Measurements from ENCODE around the gene RALGAPA2.

The RALGAPA2 gene

DNA sequence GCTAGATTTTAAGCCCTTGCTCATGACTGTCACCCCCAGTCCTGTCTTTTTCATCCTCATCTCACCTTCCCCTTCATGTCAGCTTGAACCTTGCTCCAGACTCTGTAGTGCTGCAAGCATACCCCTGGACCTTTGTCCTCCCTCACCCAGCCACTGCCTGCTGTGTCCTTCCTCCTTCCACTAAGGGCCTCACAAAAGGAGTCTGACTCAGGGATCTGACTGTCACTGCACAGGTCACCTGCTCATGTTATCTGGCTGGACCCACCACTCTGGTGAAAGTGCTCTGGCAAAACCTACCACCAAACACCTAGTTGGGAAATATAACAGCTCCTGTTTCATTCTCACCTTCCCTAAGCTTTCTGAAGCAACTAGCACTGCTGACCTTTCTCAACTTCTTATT is 193.2 kb downstream of the RALGAPA2 start:
- no peak for TF ChIP-seq ZNF384 (IDR thresholded peaks at IDR 0.05)
- no peak for TF ChIP-seq SP1 (IDR thresholded peaks at IDR 0.05)
- no peak for TF ChIP-seq HDGF (IDR thresholded peaks at IDR 0.05; ENCODE audit: borderline replicate concordance)
- TF ChIP-seq L3MBTL2 (conservative IDR thresholded peaks at IDR 0.05) = no peak
- TF ChIP-seq FOXM1 (IDR thresholded peaks at IDR 0.05; ENCODE audit: borderline replicate concordance) = no peak
- TF ChIP-seq BHLHE40 (IDR thresholded peaks at IDR 0.05; ENCODE audit: borderline replicate concordance) = no peak
- TF ChIP-seq, protein P1, sequence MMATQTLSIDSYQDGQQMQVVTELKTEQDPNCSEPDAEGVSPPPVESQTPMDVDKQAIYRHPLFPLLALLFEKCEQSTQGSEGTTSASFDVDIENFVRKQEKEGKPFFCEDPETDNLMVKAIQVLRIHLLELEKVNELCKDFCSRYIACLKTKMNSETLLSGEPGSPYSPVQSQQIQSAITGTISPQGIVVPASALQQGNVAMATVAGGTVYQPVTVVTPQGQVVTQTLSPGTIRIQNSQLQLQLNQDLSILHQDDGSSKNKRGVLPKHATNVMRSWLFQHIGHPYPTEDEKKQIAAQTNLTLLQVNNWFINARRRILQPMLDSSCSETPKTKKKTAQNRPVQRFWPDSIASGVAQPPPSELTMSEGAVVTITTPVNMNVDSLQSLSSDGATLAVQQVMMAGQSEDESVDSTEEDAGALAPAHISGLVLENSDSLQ (IDR thresholded peaks at IDR 0.05) = no peak
- CTCF ChIA-PET = no interaction called here
- POLR2A ChIA-PET = no interaction called here
- no peak for DNase-seq (ENCODE audit: extremely low spot score)

DNA sequence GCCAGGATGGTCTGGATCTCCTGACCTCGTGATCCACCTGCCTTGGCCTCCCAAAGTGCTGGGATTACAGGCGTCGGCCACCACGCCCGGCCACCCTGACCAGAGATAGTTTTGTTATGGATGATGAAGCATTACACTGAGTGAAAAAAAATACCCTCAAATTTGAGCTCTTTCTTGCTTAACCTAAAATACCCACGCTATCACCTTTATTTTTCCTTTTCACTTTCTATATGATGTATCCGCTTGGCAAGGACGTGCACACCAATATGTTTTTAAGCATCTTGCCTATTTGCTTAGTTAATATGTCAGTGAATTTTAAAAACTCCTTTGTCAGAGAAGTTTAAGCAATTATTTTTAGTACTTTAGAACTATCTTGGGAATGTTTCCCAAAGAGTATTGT is 194.2 kb downstream of the RALGAPA2 start:
- no peak for DNase-seq (ENCODE audit: extremely low spot score)
- POLR2A ChIA-PET = no interaction called here
- TF ChIP-seq BHLHE40 (IDR thresholded peaks at IDR 0.05; ENCODE audit: borderline replicate concordance) (no peak), LEF1 (IDR thresholded peaks at IDR 0.05; ENCODE audit: borderline replicate concordance) (no peak), NFRKB (IDR thresholded peaks at IDR 0.05) (no peak), SP1 (IDR thresholded peaks at IDR 0.05) (no peak), FOXK2 (IDR thresholded peaks at IDR 0.05) (no peak), SUZ12 (IDR thresholded peaks at IDR 0.05) (no peak), ZNF384 (IDR thresholded peaks at IDR 0.05) (no peak), HDGF (IDR thresholded peaks at IDR 0.05; ENCODE audit: borderline replicate concordance) (no peak), ARNT (IDR thresholded peaks at IDR 0.05) (no peak), L3MBTL2 (conservative IDR thresholded peaks at IDR 0.05) (no peak), FOXM1 (IDR thresholded peaks at IDR 0.05; ENCODE audit: borderline replicate concordance) (no peak), FOXA1 (IDR thresholded peaks at IDR 0.05) (no peak), CTBP1 (IDR thresholded peaks at IDR 0.05; ENCODE audit: borderline replicate concordance) (no peak), ELF4 (IDR thresholded peaks at IDR 0.05) (no peak), TARDBP (IDR thresholded peaks at IDR 0.05) (no peak)
- TF ChIP-seq, protein P1 (IDR thresholded peaks at IDR 0.05) = no peak
- CTCF ChIA-PET = no interaction called here

DNA sequence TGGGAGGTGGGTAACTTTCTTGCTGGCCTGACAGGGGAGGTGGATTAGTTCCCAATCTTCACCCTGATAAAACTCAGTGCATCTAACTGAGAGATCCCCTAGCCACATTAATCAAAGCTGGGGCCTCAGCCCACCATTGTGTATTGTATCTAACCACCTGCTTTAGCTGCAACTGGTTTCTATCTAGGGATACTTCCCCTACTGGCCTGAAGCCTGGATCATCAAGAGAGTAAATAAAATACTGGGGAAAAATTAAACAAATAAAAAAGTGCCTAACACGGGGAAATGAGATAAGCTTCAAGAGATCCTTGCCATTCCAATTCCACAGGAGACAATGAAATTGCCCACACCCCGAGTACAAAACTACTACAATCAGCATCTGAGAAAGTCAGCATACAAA is 195.1 kb downstream of the RALGAPA2 start:
- POLR2A ChIA-PET = no interaction called here
- TF ChIP-seq SUZ12 (IDR thresholded peaks at IDR 0.05) (no peak), CTBP1 (IDR thresholded peaks at IDR 0.05; ENCODE audit: borderline replicate concordance) (no peak), L3MBTL2 (conservative IDR thresholded peaks at IDR 0.05) (no peak), SP1 (IDR thresholded peaks at IDR 0.05) (no peak)
- CTCF ChIA-PET = no interaction called here
- DNase-seq (ENCODE audit: extremely low spot score) = no peak

DNA sequence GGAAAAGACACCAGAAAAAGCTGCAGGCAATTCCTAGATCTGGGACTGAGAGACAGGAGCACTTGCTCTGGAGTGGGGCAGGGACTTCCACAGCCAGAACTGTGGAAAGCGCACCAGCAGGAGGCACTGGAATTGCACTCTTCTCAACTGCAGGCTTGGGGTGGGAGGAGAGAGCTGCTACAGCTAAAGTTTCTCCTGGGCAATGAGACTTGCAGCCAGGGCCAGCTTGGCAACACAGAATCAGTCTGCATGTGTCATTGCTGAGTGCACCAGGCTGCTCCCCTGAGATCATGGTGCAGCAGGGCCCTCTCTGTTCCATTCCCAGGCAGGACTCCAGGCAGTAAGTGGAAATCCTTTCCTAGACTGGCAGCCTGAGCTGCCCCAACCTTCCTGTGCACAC is 198.7 kb downstream of the RALGAPA2 start:
- no peak for DNase-seq (ENCODE audit: extremely low spot score)
- TF ChIP-seq NFRKB (IDR thresholded peaks at IDR 0.05) (no peak), FOXM1 (IDR thresholded peaks at IDR 0.05; ENCODE audit: borderline replicate concordance) (no peak), SP1 (IDR thresholded peaks at IDR 0.05) (no peak), L3MBTL2 (conservative IDR thresholded peaks at IDR 0.05) (no peak), ARNT (IDR thresholded peaks at IDR 0.05) (no peak), HDGF (IDR thresholded peaks at IDR 0.05; ENCODE audit: borderline replicate concordance) (no peak)
- ChIA-PET POLR2A (no interaction called here), CTCF (no interaction called here)

DNA sequence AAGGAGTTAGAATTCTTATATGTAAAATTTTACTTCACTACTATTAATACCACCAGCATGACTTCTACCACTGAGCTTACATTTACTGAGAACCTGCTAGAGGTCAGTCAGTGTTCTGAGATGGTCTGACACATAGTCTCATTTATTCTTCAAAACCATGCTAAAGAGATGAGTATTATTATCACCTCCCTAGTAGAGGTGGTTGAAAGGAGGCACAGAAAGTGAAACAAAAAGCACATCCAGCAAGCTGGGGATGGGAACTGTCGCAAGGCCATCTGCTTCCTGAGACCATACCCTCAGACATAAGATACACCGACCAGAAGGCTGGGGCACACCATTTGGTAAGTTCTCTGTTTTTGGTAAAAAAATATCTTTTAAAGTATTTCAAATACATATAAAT is 206.9 kb downstream of the RALGAPA2 start:
- ChIA-PET POLR2A (no interaction called here), CTCF (no interaction called here)
- no peak for TF ChIP-seq ARNT (IDR thresholded peaks at IDR 0.05)
- no peak for TF ChIP-seq FOXA1 (IDR thresholded peaks at IDR 0.05)
- TF ChIP-seq BHLHE40 (IDR thresholded peaks at IDR 0.05; ENCODE audit: borderline replicate concordance) = no peak
- no peak for TF ChIP-seq ELF4 (IDR thresholded peaks at IDR 0.05)
- TF ChIP-seq LEF1 (IDR thresholded peaks at IDR 0.05; ENCODE audit: borderline replicate concordance) = no peak
- TF ChIP-seq CTBP1 (IDR thresholded peaks at IDR 0.05; ENCODE audit: borderline replicate concordance) = no peak
- TF ChIP-seq FOXK2 (IDR thresholded peaks at IDR 0.05) = no peak
- TF ChIP-seq SP1 (IDR thresholded peaks at IDR 0.05) = no peak
- TF ChIP-seq FOXM1 (IDR thresholded peaks at IDR 0.05; ENCODE audit: borderline replicate concordance) = no peak
- no peak for DNase-seq (ENCODE audit: extremely low spot score)

- ChIA-PET POLR2A (no interaction called here), CTCF (no interaction called here)
- TF ChIP-seq TARDBP (IDR thresholded peaks at IDR 0.05) = no peak
- no peak for TF ChIP-seq NFRKB (IDR thresholded peaks at IDR 0.05)
- TF ChIP-seq LEF1 (IDR thresholded peaks at IDR 0.05; ENCODE audit: borderline replicate concordance) = no peak
- no peak for TF ChIP-seq ARNT (IDR thresholded peaks at IDR 0.05)
- TF ChIP-seq BHLHE40 (IDR thresholded peaks at IDR 0.05; ENCODE audit: borderline replicate concordance) = no peak
- no peak for TF ChIP-seq CTBP1 (IDR thresholded peaks at IDR 0.05; ENCODE audit: borderline replicate concordance)
- TF ChIP-seq FOXK2 (IDR thresholded peaks at IDR 0.05) = no peak
- TF ChIP-seq, protein P1 (IDR thresholded peaks at IDR 0.05) = no peak
- DNase-seq (ENCODE audit: extremely low spot score) = no peak
Observed at GRCh38 chr20:20503777-20504530, 208.5 kb downstream of the RALGAPA2 start.

GRCh38 chr20:20501128-20501527 is 211.3 kb downstream of the RALGAPA2 start:
- POLR2A ChIA-PET = no interaction called here
- no peak for DNase-seq (ENCODE audit: extremely low spot score)
- no peak for TF ChIP-seq FOXK2 (IDR thresholded peaks at IDR 0.05)
- TF ChIP-seq SP1 (IDR thresholded peaks at IDR 0.05) = no peak
- TF ChIP-seq LEF1 (IDR thresholded peaks at IDR 0.05; ENCODE audit: borderline replicate concordance) = no peak
- no peak for TF ChIP-seq CTBP1 (IDR thresholded peaks at IDR 0.05; ENCODE audit: borderline replicate concordance)
- TF ChIP-seq ARNT (IDR thresholded peaks at IDR 0.05) = no peak
- no peak for TF ChIP-seq ZNF384 (IDR thresholded peaks at IDR 0.05)
- no peak for TF ChIP-seq FOXM1 (IDR thresholded peaks at IDR 0.05; ENCODE audit: borderline replicate concordance)
- TF ChIP-seq, protein P1 (IDR thresholded peaks at IDR 0.05) = no peak
- TF ChIP-seq TARDBP (IDR thresholded peaks at IDR 0.05) = no peak
- TF ChIP-seq L3MBTL2 (conservative IDR thresholded peaks at IDR 0.05) = no peak
- no peak for TF ChIP-seq FOXA1 (IDR thresholded peaks at IDR 0.05)
- CTCF ChIA-PET = no interaction called here
